Astrocyte of the cerebellum (primary cell): Measurements from ENCODE around the gene RPL41.

Source experiments
- DNase-seq: peaks from one replicate; pipeline ENCODE4 v3.0.0-alpha.2; 2011; ENCODE audit warnings: low read depth
- H3K4me3 ChIP-seq: 2 replicates; pipeline ENCODE4 v1.5.1; 2011; ENCODE audit warnings: mild to moderate bottlenecking, low read depth, low read length, moderate library complexity
- in situ Hi-C: cut with HindIII; loops from 2 replicates; pipeline ENCODE4 v1.10.0; 2017; ENCODE audit warnings: low sequenced_read_pairs
- TF ChIP-seq, protein P1 (sequence below): IDR thresholded peaks from 2 replicates; pipeline ENCODE4 v1.5.1; 2012; ENCODE audit warnings: low read length, low read depth, moderate library complexity, mild to moderate bottlenecking; ENCODE audit errors: missing control alignments

Gene RPL41

DNA sequence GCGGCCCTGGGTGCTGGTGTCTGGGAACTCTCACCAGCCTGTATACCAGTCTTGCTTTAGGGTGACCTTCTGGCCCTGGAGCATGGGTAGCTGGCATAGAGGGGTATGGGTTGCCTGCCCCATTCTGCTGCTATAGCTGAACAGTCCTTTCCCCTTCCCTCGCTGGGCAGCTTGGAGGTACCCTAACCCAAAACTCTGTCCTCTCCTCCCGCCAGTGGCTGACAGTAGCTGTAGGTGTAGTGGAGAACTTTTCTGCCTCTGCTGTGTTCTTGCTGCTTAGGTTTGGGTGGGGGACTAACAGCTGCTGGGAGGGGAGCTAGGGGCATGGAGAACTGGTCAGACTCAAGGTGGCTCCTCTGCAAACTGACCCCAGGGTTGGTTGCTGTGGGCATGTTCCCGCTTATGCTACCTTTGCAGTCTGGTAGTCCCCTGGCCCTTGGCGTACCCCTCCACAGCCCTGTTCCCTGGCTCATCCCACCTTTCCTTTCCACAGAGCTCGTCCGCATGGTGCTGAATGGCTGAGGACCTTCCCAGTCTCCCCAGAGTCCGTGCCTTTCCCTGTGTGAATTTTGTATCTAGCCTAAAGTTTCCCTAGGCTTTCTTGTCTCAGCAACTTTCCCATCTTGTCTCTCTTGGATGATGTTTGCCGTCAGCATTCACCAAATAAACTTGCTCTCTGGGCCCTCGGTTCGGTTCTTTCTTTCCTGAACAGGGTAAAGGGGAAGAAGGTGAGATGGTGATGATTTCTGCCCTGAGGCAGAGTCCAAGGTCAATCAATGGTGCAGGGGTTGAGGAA, 44.7 kb downstream of the RPL41 start:
- TF ChIP-seq, protein P1, sequence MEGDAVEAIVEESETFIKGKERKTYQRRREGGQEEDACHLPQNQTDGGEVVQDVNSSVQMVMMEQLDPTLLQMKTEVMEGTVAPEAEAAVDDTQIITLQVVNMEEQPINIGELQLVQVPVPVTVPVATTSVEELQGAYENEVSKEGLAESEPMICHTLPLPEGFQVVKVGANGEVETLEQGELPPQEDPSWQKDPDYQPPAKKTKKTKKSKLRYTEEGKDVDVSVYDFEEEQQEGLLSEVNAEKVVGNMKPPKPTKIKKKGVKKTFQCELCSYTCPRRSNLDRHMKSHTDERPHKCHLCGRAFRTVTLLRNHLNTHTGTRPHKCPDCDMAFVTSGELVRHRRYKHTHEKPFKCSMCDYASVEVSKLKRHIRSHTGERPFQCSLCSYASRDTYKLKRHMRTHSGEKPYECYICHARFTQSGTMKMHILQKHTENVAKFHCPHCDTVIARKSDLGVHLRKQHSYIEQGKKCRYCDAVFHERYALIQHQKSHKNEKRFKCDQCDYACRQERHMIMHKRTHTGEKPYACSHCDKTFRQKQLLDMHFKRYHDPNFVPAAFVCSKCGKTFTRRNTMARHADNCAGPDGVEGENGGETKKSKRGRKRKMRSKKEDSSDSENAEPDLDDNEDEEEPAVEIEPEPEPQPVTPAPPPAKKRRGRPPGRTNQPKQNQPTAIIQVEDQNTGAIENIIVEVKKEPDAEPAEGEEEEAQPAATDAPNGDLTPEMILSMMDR, result no peak
- H3K4me3 ChIP-seq, result peak overlapping the region; percentile 90
- no peak for DNase-seq
- in situ Hi-C loops, result no loop called here

DNA sequence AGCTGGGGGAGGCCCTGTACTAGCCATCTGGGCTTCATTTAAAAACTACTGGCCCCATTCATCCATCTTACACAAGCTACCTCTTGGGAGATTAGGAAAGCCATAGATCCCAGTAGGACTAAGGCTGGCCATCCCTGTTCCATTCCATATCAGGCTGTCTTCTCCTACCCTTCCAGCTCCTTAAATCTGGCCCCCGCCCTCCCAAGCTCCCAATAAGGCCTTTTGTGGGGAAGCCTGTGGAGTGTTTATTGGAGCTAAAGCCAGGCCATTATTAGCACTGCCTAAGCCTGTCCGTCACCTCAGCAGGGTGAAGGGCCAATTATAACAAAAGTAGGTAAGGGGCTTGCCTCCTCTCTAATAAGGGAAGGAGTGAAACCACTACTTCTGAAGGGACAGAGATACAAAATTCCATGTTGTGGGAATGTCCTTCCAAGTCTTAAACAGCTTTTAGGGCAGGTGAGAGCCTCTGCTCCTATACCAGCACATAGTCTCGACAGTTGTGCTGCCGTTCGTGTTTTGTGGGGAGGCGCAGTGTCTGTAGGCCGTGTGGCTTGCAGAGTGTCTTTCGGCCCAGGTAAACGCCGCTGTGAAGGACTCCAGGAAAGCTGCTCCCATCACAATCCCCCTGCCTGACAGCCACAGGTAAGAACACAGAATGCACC, 45.4 kb downstream of the RPL41 start:
- no peak overlapping the region for H3K4me3 ChIP-seq
- TF ChIP-seq, protein P1, result no peak
- in situ Hi-C loops, result no loop called here
- no peak for DNase-seq

DNA sequence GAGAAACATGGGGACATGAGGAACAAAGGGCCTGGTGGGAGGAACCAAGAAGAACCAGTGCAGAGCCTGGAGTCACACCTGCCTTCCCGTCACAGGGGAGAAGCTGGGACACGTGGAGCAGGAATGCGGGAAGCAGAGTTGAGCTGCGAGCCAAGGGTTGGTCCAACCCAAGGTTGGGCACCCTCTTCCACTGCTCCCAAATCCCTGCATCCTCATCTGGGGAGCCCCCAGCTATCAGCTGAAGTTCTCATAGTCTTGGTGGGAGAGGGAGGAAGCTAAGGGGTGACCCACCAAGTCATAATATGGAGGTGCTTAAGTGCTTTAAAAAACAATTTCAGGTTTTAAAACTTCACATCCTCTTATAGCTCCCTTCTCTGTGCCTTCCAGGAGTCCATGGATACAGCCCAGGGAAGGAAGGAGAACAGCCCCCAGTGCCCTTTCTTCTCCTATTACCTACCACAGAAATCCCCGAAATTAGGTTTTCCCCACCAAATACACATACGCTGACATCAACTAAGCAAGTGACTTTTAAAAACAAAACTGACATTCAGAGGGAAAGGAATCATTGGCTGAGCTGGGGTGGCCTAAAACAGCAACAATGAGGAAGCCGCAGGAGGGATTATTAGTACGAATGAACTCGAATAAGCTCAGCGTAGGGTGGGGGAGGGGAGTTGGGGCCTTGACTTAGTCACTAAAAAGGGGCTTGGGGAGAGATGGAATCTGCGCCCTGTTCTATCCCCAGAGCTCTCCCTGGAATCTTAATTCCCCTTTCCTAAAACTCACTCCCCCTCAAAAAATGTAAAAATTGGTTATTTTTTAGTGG, 46.2 kb downstream of the RPL41 start:
- DNase-seq, result no peak
- TF ChIP-seq, protein P1, result no peak
- in situ Hi-C loops, result no loop called here
- no peak overlapping the region for H3K4me3 ChIP-seq

DNA sequence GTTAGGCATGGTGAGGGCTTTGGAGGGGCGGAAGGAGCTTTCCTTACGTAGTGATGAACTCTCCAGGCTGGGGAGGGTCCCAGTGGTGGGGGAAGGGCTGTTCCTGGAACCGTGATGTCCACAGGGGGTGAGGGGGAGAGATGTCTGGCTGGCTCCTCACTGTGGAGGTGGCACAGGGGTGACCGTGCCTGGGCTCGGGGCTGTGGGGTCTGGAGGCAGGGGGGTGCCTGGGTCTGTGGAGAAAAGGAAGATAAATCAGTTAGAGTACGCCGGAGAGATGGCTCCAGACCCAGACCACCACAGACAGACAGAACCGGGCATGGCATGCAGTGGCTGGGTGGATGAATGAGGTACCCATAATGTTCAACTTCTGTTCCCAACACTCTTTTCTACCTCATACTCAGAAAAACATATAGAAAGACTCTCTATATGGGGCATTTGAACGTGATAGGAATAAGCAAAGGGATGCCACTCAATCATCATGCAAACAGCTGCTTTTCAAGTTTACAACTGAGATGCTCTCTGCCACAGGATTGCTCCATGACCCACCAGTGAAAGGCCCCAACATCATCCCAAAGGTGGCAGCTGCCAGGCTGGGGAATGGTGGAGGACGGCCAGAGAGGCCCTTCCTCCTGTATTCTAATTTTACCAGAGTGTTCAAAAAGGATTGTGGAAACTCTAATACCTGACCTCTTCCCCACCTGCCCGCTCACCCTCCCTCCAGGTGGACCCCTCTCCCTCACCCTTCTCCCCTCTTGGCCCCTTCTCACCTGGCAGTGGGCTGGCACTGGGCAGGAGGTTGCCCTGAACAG, 47.3 kb downstream of the RPL41 start:
- DNase-seq, result no peak
- no peak overlapping the region for H3K4me3 ChIP-seq
- TF ChIP-seq, protein P1, result no peak
- in situ Hi-C loops, result no loop called here

DNA sequence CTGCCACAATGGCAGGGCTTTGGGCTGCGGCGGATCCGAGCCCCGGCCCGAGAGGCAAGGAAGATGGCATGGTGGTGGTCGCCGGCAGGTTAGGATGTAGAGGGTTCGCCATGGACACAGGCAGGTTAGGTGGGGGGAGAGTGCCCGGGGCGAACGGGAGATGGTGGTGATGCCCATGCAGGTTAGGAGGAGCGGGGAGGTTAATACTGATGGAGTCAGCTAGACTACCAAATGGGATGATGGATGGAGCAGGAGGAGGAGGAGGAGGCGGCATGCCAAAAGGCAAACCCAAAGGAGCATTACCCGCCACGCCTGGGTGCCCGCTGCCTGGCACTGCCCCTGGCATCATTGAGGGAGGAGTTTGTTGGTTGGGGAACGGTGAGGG, 47.9 kb downstream of the RPL41 start:
- in situ Hi-C loops, result no loop called here
- TF ChIP-seq, protein P1, result no peak
- no peak overlapping the region for H3K4me3 ChIP-seq

GRCh38 chr12:56165369-56165768, 48.9 kb downstream of the RPL41 start:
- DNase-seq, result no peak
- TF ChIP-seq, protein P1, result no peak
- in situ Hi-C loops, result no loop called here
- no peak overlapping the region for H3K4me3 ChIP-seq

More for the DNA sequence above, 47.9 kb downstream of the RPL41 start:
- DNase-seq, result no peak
